Measurements from ENCODE around the gene COL16A1. TPM values are rescaled to one million over a fixed set of nuclear protein-coding genes. Genes with fewer than 3 reads are reported as not detected.

COL16A1 gene
- total RNA-seq, 2 experiments from 2014 or later = 0.09 TPM; not detected in 1

- ChIA-PET POLR2A (no interaction called here), CTCF (interaction anchor here (0.5 to 1.6 kb wide), 9 partner anchors 9 to 127 kb away, joined by 3 to 5 read pairs (median 3); no protein-coding TSS in a partner anchor)
- Mint-ChIP-seq H3K9me3 (ENCODE audit: low read depth) (no peaks in the 10 kb centered on the region), H3K27ac (peak overlapping the region; percentile 38), H3K27me3 (peaks cover 37% of the 10 kb centered on the region), H3K36me3 (ENCODE audit: low read depth) (no peaks in the 10 kb centered on the region), H3K4me1 (peaks cover 37% of the 10 kb centered on the region), H3K4me3 (no peak overlapping the region)
- intact Hi-C loops (cut with DNase I, micrococcal nuclease) = loop anchor here (1.0 to 5.0 kb wide), 4 partner anchors 40 to 140 kb away; no protein-coding TSS in a partner anchor
- ATAC-seq (peak; percentile 23), DNase-seq (peak; percentile 14)
Measured at GRCh38 chr1:31704271-31705079, 658 bp upstream of the COL16A1 start.

- Mint-ChIP-seq H3K4me3 (no peak overlapping the region), H3K4me1 (peaks cover 40% of the 10 kb centered on the region), H3K36me3 (ENCODE audit: low read depth) (no peaks in the 10 kb centered on the region), H3K27me3 (peaks cover 29% of the 10 kb centered on the region), H3K27ac (no peak overlapping the region), H3K9me3 (ENCODE audit: low read depth) (no peaks in the 10 kb centered on the region)
- POLR2A ChIA-PET = interaction anchor here (0.8 kb wide), 1 partner anchor 58 kb away, joined by 4 read pairs; the partner anchor contains the start of gene PEF1
- DNase-seq (no peak), ATAC-seq (no peak)
- CTCF ChIA-PET = interaction anchor here (0.6 to 1.4 kb wide), 4 partner anchors 11 to 508 kb away, joined by 3 to 4 read pairs (median 4); no protein-coding TSS in a partner anchor
- intact Hi-C loops (cut with DNase I, micrococcal nuclease) = no loop called here
Measured at GRCh38 chr1:31702836-31703404, 897 bp downstream of the COL16A1 start.

- no peaks in the 10 kb centered on the region for H3K36me3 Mint-ChIP-seq (ENCODE audit: low read depth)
- no peak overlapping the region for H3K4me3 Mint-ChIP-seq
- H3K9me3 Mint-ChIP-seq (ENCODE audit: low read depth) = no peaks in the 10 kb centered on the region
- ATAC-seq = no peak
- intact Hi-C loops (cut with DNase I, micrococcal nuclease) = no loop called here
- H3K27me3 Mint-ChIP-seq = peaks cover 23% of the 10 kb centered on the region
- H3K4me1 Mint-ChIP-seq = peaks cover 31% of the 10 kb centered on the region
- peak; percentile 70 for DNase-seq
- no peak overlapping the region for H3K27ac Mint-ChIP-seq
- ChIA-PET POLR2A (interaction anchor here (1.0 kb wide), 1 partner anchor 56 kb away, joined by 3 read pairs; the partner anchor contains the start of gene PEF1), CTCF (interaction anchor here (0.7 to 2.2 kb wide), 5 partner anchors 14 to 677 kb away, joined by 3 to 6 read pairs (median 3); partner anchors contain the start of gene PEF1)
Measured at GRCh38 chr1:31701091-31701736, 2.6 kb downstream of the COL16A1 start.

- DNase-seq (no peak), ATAC-seq (no peak)
- ChIA-PET POLR2A (interaction anchor here (1.0 kb wide), 1 partner anchor 56 kb away, joined by 3 read pairs; the partner anchor contains the start of gene PEF1), CTCF (interaction anchor here (0.7 to 2.2 kb wide), 6 partner anchors 15 to 89 kb away, joined by 3 to 6 read pairs (median 3); partner anchors contain the start of gene PEF1)
- Mint-ChIP-seq H3K4me1 (peaks cover 27% of the 10 kb centered on the region), H3K27ac (no peak overlapping the region), H3K9me3 (ENCODE audit: low read depth) (no peaks in the 10 kb centered on the region), H3K4me3 (no peak overlapping the region), H3K36me3 (ENCODE audit: low read depth) (no peaks in the 10 kb centered on the region), H3K27me3 (peaks cover 18% of the 10 kb centered on the region)
- intact Hi-C loops (cut with DNase I, micrococcal nuclease) = no loop called here
Measured at GRCh38 chr1:31700468-31701090, 3.2 kb downstream of the COL16A1 start.

GRCh38 chr1:31699341-31699891 lies 4.4 kb downstream of the COL16A1 start:
- peak; percentile 32 for DNase-seq
- CTCF ChIA-PET = interaction anchor here (1.2 kb wide), 1 partner anchor 71 kb away, joined by 3 read pairs; no protein-coding TSS in a partner anchor

GRCh38 chr1:31697369-31697984 lies 6.3 kb downstream of the COL16A1 start:
- no peak for ATAC-seq
- H3K27ac Mint-ChIP-seq = no peak overlapping the region
- CTCF ChIA-PET = interaction anchor here (0.6 to 1.2 kb wide), 4 partner anchors 91 to 1080 kb away, joined by 3 to 4 read pairs (median 3); partner anchors contain the start of gene PUM1
- H3K4me3 Mint-ChIP-seq = no peak overlapping the region
- peaks cover 15% of the 10 kb centered on the region for H3K4me1 Mint-ChIP-seq
- no peaks in the 10 kb centered on the region for H3K9me3 Mint-ChIP-seq (ENCODE audit: low read depth)
- intact Hi-C loops (cut with DNase I, micrococcal nuclease) = no loop called here
- POLR2A ChIA-PET = no interaction called here
- DNase-seq = no peak
- peaks cover 2% of the 10 kb centered on the region for H3K27me3 Mint-ChIP-seq
- H3K36me3 Mint-ChIP-seq (ENCODE audit: low read depth) = no peaks in the 10 kb centered on the region

More at GRCh38 chr1:31699341-31699891, 4.4 kb downstream of the COL16A1 start:
- peak; percentile 37 for ATAC-seq
- H3K9me3 Mint-ChIP-seq (ENCODE audit: low read depth) = no peaks in the 10 kb centered on the region
- H3K27ac Mint-ChIP-seq = no peak overlapping the region
- peaks cover 16% of the 10 kb centered on the region for H3K4me1 Mint-ChIP-seq
- no peak overlapping the region for H3K4me3 Mint-ChIP-seq
- POLR2A ChIA-PET = no interaction called here
- peaks cover 9% of the 10 kb centered on the region for H3K27me3 Mint-ChIP-seq
- intact Hi-C loops (cut with DNase I, micrococcal nuclease) = no loop called here
- no peaks in the 10 kb centered on the region for H3K36me3 Mint-ChIP-seq (ENCODE audit: low read depth)

- POLR2A ChIA-PET = no interaction called here
- Mint-ChIP-seq H3K36me3 (ENCODE audit: low read depth) (no peaks in the 10 kb centered on the region), H3K27ac (no peak overlapping the region)
Measured at GRCh38 chr1:31696242-31696641, 7.6 kb downstream of the COL16A1 start.

GRCh38 chr1:31695327-31695726 lies 8.5 kb downstream of the COL16A1 start:
- intact Hi-C loops (cut with DNase I, micrococcal nuclease) = no loop called here
- H3K9me3 Mint-ChIP-seq (ENCODE audit: low read depth) = no peaks in the 10 kb centered on the region
- no peaks in the 10 kb centered on the region for H3K36me3 Mint-ChIP-seq (ENCODE audit: low read depth)
- ATAC-seq (no peak), DNase-seq (no peak)
- ChIA-PET POLR2A (no interaction called here), CTCF (interaction anchor here (0.6 kb wide), 1 partner anchor 104 kb away, joined by 3 read pairs; no protein-coding TSS in a partner anchor)
- no peak overlapping the region for H3K27ac Mint-ChIP-seq
- no peaks in the 10 kb centered on the region for H3K27me3 Mint-ChIP-seq
- H3K4me1 Mint-ChIP-seq = peaks cover 10% of the 10 kb centered on the region
- H3K4me3 Mint-ChIP-seq = no peak overlapping the region

More at GRCh38 chr1:31696242-31696641, 7.6 kb downstream of the COL16A1 start:
- CTCF ChIA-PET = no interaction called here
- Mint-ChIP-seq H3K4me1 (peaks cover 15% of the 10 kb centered on the region), H3K27me3 (no peaks in the 10 kb centered on the region), H3K9me3 (ENCODE audit: low read depth) (no peaks in the 10 kb centered on the region), H3K4me3 (no peak overlapping the region)
- DNase-seq (no peak), ATAC-seq (no peak)
- intact Hi-C loops (cut with DNase I, micrococcal nuclease) = no loop called here

- no peak for ATAC-seq
- intact Hi-C loops (cut with DNase I, micrococcal nuclease) = no loop called here
- H3K9me3 Mint-ChIP-seq (ENCODE audit: low read depth) = no peaks in the 10 kb centered on the region
- ChIA-PET CTCF (interaction anchor here (0.6 to 0.8 kb wide), 3 partner anchors 9 to 104 kb away, joined by 3 read pairs; no protein-coding TSS in a partner anchor), POLR2A (no interaction called here)
- no peaks in the 10 kb centered on the region for H3K27me3 Mint-ChIP-seq
- peaks cover 10% of the 10 kb centered on the region for H3K4me1 Mint-ChIP-seq
- H3K36me3 Mint-ChIP-seq (ENCODE audit: low read depth) = no peaks in the 10 kb centered on the region
- H3K4me3 Mint-ChIP-seq = no peak overlapping the region
- H3K27ac Mint-ChIP-seq = no peak overlapping the region
- no peak for DNase-seq
Measured at GRCh38 chr1:31694964-31695313, 8.9 kb downstream of the COL16A1 start.

- ChIA-PET POLR2A (no interaction called here), CTCF (interaction anchor here (0.6 to 0.8 kb wide), 4 partner anchors 10 to 103 kb away, joined by 3 to 4 read pairs (median 3); no protein-coding TSS in a partner anchor)
- ATAC-seq = no peak
- no peak overlapping the region for H3K27ac Mint-ChIP-seq
- H3K4me1 Mint-ChIP-seq = peaks cover 5% of the 10 kb centered on the region
- no peak overlapping the region for H3K4me3 Mint-ChIP-seq
- no peak for DNase-seq
- H3K27me3 Mint-ChIP-seq = no peaks in the 10 kb centered on the region
- H3K9me3 Mint-ChIP-seq (ENCODE audit: low read depth) = no peaks in the 10 kb centered on the region
- no peaks in the 10 kb centered on the region for H3K36me3 Mint-ChIP-seq (ENCODE audit: low read depth)
- intact Hi-C loops (cut with DNase I, micrococcal nuclease) = no loop called here
Measured at GRCh38 chr1:31694069-31694963, 9.5 kb downstream of the COL16A1 start.

Data from activated CD4-positive, alpha-beta T cell treated with anti-CD3 and anti-CD28 coated beads for 36 hours (primary cell).